MM.1S (cell line): Measurements from ENCODE around the gene TGFA.

Source experiments
- DNase-seq: peaks from one replicate; pipeline ENCODE4 v3.0.0-alpha.2; 2015
- H2AFZ ChIP-seq: fragments of 300-600 bp; sonication (generic); 2 replicates; pipeline ENCODE4 v1.6.0; 2016; ENCODE audit warnings: antibody characterized with exemption, low read length
- H3F3A ChIP-seq: fragments of 300-600 bp; sonication (generic); 2 replicates; pipeline ENCODE4 v1.6.1; 2016; ENCODE audit warnings: mild to moderate bottlenecking, antibody characterized with exemption, low read length, moderate library complexity, mixed read lengths; ENCODE audit not compliant: insufficient read depth
- H3K27ac ChIP-seq: fragments of 300-600 bp; sonication (generic); 2 replicates; pipeline ENCODE4 v1.5.1; 2016; ENCODE audit warnings: mild to moderate bottlenecking, low read length
- H3K27me3 ChIP-seq: fragments of 300-600 bp; sonication (generic); replicated peaks from 2 replicates; pipeline ENCODE4 v1.6.0; 2016; ENCODE audit warnings: low read length; ENCODE audit not compliant: insufficient read depth
- H3K36me3 ChIP-seq: fragments of 300-600 bp; sonication (generic); replicated peaks from 2 replicates; pipeline ENCODE4 v1.6.1; 2016; ENCODE audit warnings: mild to moderate bottlenecking, low read length, mixed read lengths; ENCODE audit not compliant: insufficient read depth
- H3K4me1 ChIP-seq: fragments of 300-600 bp; sonication (generic); 2 replicates; pipeline ENCODE4 v1.6.1; 2016; ENCODE audit warnings: low read length, mixed read lengths
- H3K4me2 ChIP-seq: fragments of 300-600 bp; sonication (generic); 2 replicates; pipeline ENCODE4 v1.6.0; 2016; ENCODE audit warnings: low read depth, low read length
- H3K4me3 ChIP-seq: fragments of 300-600 bp; sonication (generic); 2 replicates; pipeline ENCODE4 v1.5.1; 2016; ENCODE audit warnings: low read length, mixed read lengths
- H3K79me2 ChIP-seq: fragments of 300-600 bp; sonication (generic); 2 replicates; pipeline ENCODE4 v1.6.1; 2016; ENCODE audit warnings: mixed run types, low read length, mixed read lengths
- H3K9ac ChIP-seq: fragments of 300-600 bp; sonication (generic); 2 replicates; pipeline ENCODE4 v1.6.1; 2016; ENCODE audit warnings: low read length, mixed read lengths
- H3K9me2 ChIP-seq: fragments of 300-600 bp; sonication (generic); replicated peaks from 2 replicates; pipeline ENCODE4 v1.6.1; 2016; ENCODE audit warnings: mild to moderate bottlenecking, low read length, mixed read lengths; ENCODE audit not compliant: insufficient read depth
- H3K9me3 ChIP-seq: fragments of 300-600 bp; sonication (generic); replicated peaks from 2 replicates; pipeline ENCODE4 v1.6.1; 2016; ENCODE audit warnings: mild to moderate bottlenecking, low read length, mixed read lengths; ENCODE audit not compliant: insufficient read depth
- H4K20me1 ChIP-seq: fragments of 300-600 bp; sonication (generic); 2 replicates; pipeline ENCODE4 v1.6.1; 2016; ENCODE audit warnings: mild to moderate bottlenecking, low read length, moderate library complexity, mixed read lengths; ENCODE audit not compliant: insufficient read depth
- EZH2 ChIP-seq: fragments of 300-600 bp; sonication (generic); optimal IDR thresholded peaks from 2 replicates; pipeline ENCODE3; 2017; ENCODE audit warnings: low read depth, mild to moderate bottlenecking, antibody characterized with exemption, low read length, mixed read lengths
- EZH2phosphoT487 ChIP-seq: fragments of 300-600 bp; sonication (generic); IDR thresholded peaks from 2 replicates; pipeline ENCODE4 v1.6.1; 2018; ENCODE audit warnings: antibody characterized with exemption, low read length
- TF ChIP-seq, protein P1 (sequence below): fragments of 300-600 bp; sonication (generic); IDR thresholded peaks from 2 replicates; pipeline ENCODE4 v1.5.1; 2016; ENCODE audit warnings: antibody characterized with exemption, low read length, mixed read lengths

The TGFA gene

DNA sequence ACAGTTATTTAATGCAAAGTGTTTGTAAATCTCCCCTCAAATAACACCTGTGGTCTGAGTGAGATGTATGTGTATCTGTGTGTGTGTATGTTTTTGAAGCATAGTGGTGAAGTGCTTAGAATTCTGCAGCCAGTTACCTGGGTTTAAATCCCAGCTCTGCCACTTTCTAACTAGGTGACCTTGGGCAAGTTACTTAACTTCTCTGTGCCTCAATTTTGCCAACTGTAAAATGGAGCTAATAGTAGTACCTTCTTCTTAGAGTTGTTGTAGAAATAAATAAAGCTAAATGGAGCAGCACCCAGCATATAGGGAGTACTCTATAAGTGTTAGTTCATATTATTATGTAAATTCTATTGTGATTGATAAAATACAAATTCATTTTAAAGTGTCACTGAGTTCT lies 48.9 kb downstream of the TGFA start:
- no peak for DNase-seq
- Histone ChIP-seq H3K27ac (no peak overlapping the region), H3K4me2 (peak overlapping the region; percentile 42), H2AFZ (no peak overlapping the region), H3K9ac (no peak overlapping the region), H4K20me1 (no peaks in the 10 kb centered on the region), H3K4me3 (no peak overlapping the region), H3K36me3 (no peaks in the 10 kb centered on the region), H3K9me2 (no peaks in the 10 kb centered on the region), H3K79me2 (no peaks in the 10 kb centered on the region), H3K9me3 (no peaks in the 10 kb centered on the region), H3F3A (no peaks in the 10 kb centered on the region), H3K4me1 (peaks cover 6% of the 10 kb centered on the region; the same call in 1 of the 2 replicates), H3K27me3 (no peaks in the 10 kb centered on the region)
- TF ChIP-seq, protein P1, sequence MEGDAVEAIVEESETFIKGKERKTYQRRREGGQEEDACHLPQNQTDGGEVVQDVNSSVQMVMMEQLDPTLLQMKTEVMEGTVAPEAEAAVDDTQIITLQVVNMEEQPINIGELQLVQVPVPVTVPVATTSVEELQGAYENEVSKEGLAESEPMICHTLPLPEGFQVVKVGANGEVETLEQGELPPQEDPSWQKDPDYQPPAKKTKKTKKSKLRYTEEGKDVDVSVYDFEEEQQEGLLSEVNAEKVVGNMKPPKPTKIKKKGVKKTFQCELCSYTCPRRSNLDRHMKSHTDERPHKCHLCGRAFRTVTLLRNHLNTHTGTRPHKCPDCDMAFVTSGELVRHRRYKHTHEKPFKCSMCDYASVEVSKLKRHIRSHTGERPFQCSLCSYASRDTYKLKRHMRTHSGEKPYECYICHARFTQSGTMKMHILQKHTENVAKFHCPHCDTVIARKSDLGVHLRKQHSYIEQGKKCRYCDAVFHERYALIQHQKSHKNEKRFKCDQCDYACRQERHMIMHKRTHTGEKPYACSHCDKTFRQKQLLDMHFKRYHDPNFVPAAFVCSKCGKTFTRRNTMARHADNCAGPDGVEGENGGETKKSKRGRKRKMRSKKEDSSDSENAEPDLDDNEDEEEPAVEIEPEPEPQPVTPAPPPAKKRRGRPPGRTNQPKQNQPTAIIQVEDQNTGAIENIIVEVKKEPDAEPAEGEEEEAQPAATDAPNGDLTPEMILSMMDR, result no peak
- TF ChIP-seq EZH2phosphoT487 (no peak), EZH2 (no peak)

GRCh38 chr2:70503896-70504295 lies 49.7 kb downstream of the TGFA start:
- Histone ChIP-seq H3K4me2 (no peak overlapping the region), H3K9ac (no peak overlapping the region), H3K27ac (no peak overlapping the region), H3K36me3 (no peaks in the 10 kb centered on the region), H3K4me3 (no peak overlapping the region), H3K9me3 (no peaks in the 10 kb centered on the region), H3F3A (peaks cover 7% of the 10 kb centered on the region; the same call in 1 of the 2 replicates), H3K27me3 (no peaks in the 10 kb centered on the region), H2AFZ (no peak overlapping the region), H3K4me1 (peaks cover 13% of the 10 kb centered on the region), H3K79me2 (no peaks in the 10 kb centered on the region), H3K9me2 (no peaks in the 10 kb centered on the region), H4K20me1 (no peaks in the 10 kb centered on the region)
- no peak for DNase-seq
- TF ChIP-seq, protein P1, result no peak
- TF ChIP-seq EZH2phosphoT487 (no peak), EZH2 (no peak)

DNA sequence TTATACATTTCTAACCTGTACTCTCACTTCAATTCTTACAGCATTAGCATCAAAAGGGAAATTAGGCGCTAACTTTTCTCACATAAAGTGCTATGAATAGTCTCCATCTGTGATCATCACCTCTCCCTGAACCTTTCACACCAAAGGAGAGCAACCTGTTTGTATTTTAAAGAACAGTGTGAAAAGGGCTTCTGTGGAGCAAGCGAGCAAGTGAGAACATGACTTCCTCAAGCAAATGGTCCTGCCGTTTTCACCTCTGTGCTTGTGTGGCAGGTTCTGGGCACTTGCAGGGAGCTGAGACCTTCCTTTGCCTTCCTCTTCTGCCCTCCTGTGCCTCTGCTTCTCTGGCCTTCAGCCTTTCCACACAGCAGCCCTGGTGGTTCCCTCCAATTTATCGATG lies 51.9 kb downstream of the TGFA start:
- Histone ChIP-seq H3K79me2 (no peaks in the 10 kb centered on the region), H4K20me1 (no peaks in the 10 kb centered on the region), H3K27ac (no peak overlapping the region), H3K4me2 (no peak overlapping the region), H3F3A (peaks cover 17% of the 10 kb centered on the region; the same call in 1 of the 2 replicates), H3K36me3 (no peaks in the 10 kb centered on the region), H3K4me3 (no peak overlapping the region), H3K9ac (no peak overlapping the region), H3K4me1 (peaks cover 27% of the 10 kb centered on the region), H2AFZ (no peak overlapping the region), H3K9me3 (no peaks in the 10 kb centered on the region), H3K27me3 (no peaks in the 10 kb centered on the region), H3K9me2 (no peaks in the 10 kb centered on the region)
- TF ChIP-seq, protein P1, result no peak
- no peak for TF ChIP-seq EZH2phosphoT487
- TF ChIP-seq EZH2, result no peak
- DNase-seq, result no peak
